ENCODE measurements around the gene TEX54.

TEX54 gene

DNA sequence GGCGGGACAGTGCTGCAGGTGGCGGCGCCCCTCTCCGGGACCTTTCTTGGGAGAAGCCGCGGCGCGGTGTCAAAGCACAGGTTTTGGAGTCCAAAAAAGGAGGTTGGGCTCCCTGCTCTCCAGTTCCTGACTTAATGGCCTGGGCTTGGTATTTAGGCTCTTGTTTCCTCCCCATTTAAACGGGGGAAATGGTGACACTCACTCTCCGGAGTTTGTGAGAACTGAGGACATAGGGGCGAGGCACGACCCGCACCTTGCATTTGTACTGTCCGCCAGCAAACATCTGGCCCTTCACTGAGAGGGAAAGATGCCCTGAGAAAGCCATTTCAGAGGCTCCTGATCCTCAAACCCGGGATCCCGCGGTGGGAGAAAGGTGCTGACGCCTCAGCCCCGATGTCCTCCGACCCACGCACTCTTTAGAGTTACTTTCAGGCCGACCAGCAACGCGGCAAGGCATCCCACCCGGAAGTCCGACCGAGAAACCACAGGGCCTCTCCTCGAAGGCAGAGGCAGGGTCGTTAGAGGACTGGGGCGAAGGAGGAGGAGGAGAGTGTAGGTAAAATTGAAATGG, 9.6 kb upstream of the TEX54 start:
- TF ChIP-seq CTCF (IDR thresholded peaks at IDR 0.05) = no peak

DNA sequence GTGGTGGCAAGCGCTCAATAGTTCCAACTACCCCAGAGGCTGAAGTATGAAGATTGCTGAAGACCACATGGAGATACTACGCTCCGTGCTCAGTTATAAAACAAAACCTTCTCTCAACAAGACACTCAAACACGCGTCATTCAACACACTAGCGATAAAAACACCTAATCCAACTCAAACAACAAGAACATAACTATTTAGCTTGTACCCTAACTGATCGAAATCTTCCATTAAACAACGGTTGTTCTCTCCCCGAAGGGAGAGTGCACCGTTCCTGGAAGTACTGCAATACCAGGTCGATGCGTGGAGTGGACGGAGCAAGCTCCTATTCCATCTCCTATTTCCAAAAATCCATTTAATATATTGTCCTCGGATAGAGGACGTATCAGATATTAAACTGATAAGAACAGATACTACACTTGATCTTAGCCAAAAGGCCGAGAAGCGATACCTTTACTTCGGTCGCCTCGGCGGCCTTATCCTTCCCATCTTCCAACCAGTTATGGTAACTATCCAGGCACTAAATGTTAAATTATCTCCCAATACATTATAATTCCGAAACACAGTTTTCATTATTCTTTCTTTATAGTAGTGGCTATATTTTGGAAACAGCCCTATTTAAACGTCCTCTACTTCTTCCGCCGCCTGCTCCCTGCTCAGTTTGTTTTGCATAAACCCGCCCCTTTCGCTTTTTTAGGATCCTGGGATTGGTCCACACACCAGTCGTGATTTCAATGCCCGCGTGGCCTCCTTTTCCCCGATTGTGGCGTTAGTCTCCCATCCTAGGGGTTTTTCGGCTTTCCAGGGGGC, 8.9 kb upstream of the TEX54 start:
- no peak for TF ChIP-seq CTCF (IDR thresholded peaks at IDR 0.05)

GRCh38 chr11:62839050-62839945, 6.7 kb upstream of the TEX54 start, which contains the start of gene WDR74:
Gene WDR74, minus strand, starts transcription at chr11:62839590. Its CDS starts 20 bp downstream, at chr11:62839570.
- TF ChIP-seq CTCF (IDR thresholded peaks at IDR 0.05) = no peak

DNA sequence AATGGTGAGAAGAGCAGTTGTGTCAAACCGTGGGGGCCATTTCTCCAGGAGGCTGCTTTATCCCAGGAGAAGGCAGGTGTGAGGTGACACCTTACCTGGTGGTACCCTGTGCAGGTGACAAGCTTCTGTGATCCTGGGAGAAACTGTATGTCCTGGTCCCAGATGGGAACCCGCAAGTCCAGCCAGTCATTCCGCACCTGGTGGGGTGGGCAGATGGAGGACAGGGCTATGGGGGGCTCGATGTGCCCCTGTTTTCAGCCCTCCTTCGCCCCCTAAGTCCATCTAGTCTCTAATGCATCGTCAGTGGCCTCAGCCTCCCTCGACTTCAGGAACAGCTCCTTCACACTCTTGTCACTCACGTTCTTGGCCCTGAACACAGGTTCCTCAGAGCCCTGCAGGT, 2.7 kb upstream of the TEX54 start:
- TF ChIP-seq CTCF (IDR thresholded peaks at IDR 0.05) = no peak

- no peak for TF ChIP-seq CTCF (IDR thresholded peaks at IDR 0.05)
These were observed 913 bp downstream of the TEX54 start, which contains the start of gene STX5 for GRCh38 chr11:62831520-62832335. Gene STX5, minus strand, starts transcription at chr11:62832051. Its CDS starts 808 bp downstream, at chr11:62831243.

DNA sequence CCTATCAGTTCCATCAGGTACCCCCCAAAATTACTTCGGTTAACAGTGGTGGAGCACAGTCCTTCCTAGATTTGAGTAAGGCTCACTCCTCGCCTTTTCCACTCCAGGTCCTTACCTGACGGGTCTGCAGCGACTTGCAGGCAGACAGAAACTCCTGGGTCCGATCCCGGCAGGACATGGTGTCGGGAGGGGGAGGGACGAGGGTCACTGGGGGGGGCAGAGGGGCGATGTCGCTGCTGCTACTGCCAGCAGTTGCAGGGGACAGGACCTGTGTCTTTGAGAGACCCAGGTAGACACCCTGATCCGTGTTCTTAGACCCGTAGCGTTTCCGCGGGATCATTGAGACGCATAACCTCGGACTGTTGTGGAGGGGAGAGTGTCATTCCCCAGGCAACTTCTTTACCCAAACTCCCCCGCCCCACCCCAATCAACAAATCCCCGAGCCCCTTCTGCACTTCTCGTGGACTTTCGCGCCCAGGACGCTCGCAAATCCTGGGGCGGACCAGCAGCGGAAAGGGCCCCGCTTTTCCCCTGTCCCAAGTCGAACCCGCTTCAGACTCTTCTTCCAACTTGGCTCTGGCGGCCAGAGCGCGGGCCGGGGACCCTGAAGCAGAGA, 1.6 kb downstream of the TEX54 start:
- TF ChIP-seq CTCF (IDR thresholded peaks at IDR 0.05) = no peak
